NCI-H774 (cell line): ENCODE data around the gene PLOD2.

Experiments
- DNase-seq: peaks from one replicate; lab custom pipeline; 2025; lab: John Stamatoyannopoulos, UW

PLOD2 gene

GRCh38 chr3:146040630-146041029 is 120.4 kb downstream of the PLOD2 start:
- no peak for DNase-seq

GRCh38 chr3:146037697-146038096 is 123.3 kb downstream of the PLOD2 start:
- no peak for DNase-seq

- DNase-seq = no peak
These were observed 124.7 kb downstream of the PLOD2 start for GRCh38 chr3:146036281-146036680.

GRCh38 chr3:146035366-146035765 is 125.6 kb downstream of the PLOD2 start:
- no peak for DNase-seq

- no peak for DNase-seq
These were observed 127.0 kb downstream of the PLOD2 start for GRCh38 chr3:146033950-146034349.

- no peak for DNase-seq
These were observed 134.4 kb downstream of the PLOD2 start for GRCh38 chr3:146026547-146026946.

- DNase-seq = no peak
These were observed 136.7 kb downstream of the PLOD2 start for GRCh38 chr3:146024260-146024659.

GRCh38 chr3:146020969-146021368 is 140.0 kb downstream of the PLOD2 start:
- DNase-seq = no peak

GRCh38 chr3:146019508-146019907 is 141.5 kb downstream of the PLOD2 start:
- no peak for DNase-seq
